Activated CD8-positive, alpha-beta T cell treated with anti-CD3 and anti-CD28 coated beads, Interleukin-2, amount 10 ng/mL, durations not matched to agents 7 days and 5 days (primary cell): ENCODE results near the gene KCNA1. TPM values are rescaled to one million over a fixed set of nuclear protein-coding genes. Genes with fewer than 3 reads are reported as not detected.

Source experiments
- ATAC-seq: fragments of 150-1000 bp; cut with Tn5 transposase; one replicate; pipeline ENCODE4 v1.10.0; 2021; ENCODE audit warnings: moderate library complexity
- CTCF ChIA-PET: fragments of 350-600 bp; sonication (Branson Sonifier 250); formaldehyde crosslinking; loops from one replicate; lab custom pipeline; 2021; ENCODE audit warnings: antibody characterized with exemption; lab: Charles Lee
- POLR2A ChIA-PET: fragments of 350-600 bp; sonication (Branson Sonifier 250); formaldehyde crosslinking; loops from one replicate; lab custom pipeline; 2021; ENCODE audit warnings: antibody characterized with exemption; lab: Charles Lee
- DNase-seq: peaks from one replicate; pipeline ENCODE4 v3.0.0-alpha.2; 2020
- H3K27ac Mint-ChIP-seq: one replicate; pipeline ENCODE4 v1.8.0; 2021; ENCODE audit warnings: mild to moderate bottlenecking, mixed read lengths
- H3K27me3 Mint-ChIP-seq: one replicate; pipeline ENCODE4 v1.8.0; 2021; ENCODE audit warnings: low read depth, mixed read lengths
- H3K36me3 Mint-ChIP-seq: one replicate; pipeline ENCODE4 v1.8.0; 2021; ENCODE audit warnings: low read depth, mixed read lengths
- H3K4me1 Mint-ChIP-seq: one replicate; pipeline ENCODE4 v1.8.0; 2021; ENCODE audit warnings: low read depth, mixed read lengths
- H3K4me3 Mint-ChIP-seq: one replicate; pipeline ENCODE4 v1.8.0; 2021; ENCODE audit warnings: mild to moderate bottlenecking, mixed read lengths
- H3K9me3 Mint-ChIP-seq: one replicate; pipeline ENCODE4 v1.8.0; 2022; ENCODE audit warnings: mixed read lengths; ENCODE audit not compliant: insufficient read depth
- total RNA-seq, 2 experiments: library from RNA; stranded (reverse); gene quantifications; one replicate each; pipeline ENCODE4 v1.2.3, GENCODE V29; 2021

Gene KCNA1
- total RNA-seq, 2 experiments from 2014 or later, result not detected

DNA sequence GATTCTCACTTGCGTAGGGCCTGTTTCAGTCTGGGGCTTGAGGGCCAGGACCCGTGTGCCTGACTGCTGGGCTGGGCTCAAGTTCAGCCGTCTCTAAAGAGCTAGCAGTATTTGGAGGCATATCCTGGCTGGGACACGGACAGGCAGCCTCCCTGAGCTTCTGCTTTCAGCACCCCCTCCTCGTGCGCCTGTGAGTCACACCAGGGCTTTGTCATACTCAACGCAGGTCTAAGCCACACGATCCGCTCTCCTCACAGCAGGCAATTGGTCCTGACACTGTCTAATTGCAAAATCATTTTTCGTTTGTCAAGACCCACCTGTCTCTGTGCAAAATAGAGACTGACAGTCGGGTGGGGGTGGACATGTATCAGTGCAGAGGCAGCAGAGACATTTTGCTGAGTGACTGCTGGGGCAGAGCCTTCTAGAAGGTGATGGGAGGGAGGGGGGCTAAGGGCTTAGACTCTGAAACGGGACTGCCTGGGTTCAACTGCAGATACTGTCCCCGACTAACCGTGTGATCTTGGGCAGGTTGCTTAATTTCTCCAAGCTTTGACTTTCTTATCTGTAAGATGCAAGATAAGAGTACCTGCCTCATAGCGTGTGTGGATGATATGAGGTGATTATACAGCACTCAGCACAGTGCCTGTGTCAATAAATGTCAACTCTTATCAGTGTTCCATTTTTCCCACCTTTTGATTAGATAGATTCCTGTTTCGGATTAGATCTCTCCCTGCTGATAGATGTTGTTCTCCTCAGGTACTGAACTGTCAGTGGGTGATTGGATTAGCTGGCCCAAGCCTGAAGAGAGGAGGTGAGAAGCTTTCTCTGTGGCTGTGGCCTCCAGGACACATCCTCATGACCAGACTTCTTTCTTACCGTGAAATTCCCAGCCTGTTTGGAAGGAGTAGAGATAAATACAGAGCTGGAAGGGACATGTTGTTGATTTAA lies 53.1 kb downstream of the KCNA1 start:
- H3K9me3 Mint-ChIP-seq, result no peaks in the 10 kb centered on the region
- ChIA-PET CTCF (interaction anchor here (0.6 to 0.7 kb wide), 2 partner anchors 28 to 116 kb away, joined by 3 read pairs; no protein-coding TSS in a partner anchor), POLR2A (no interaction called here)
- peaks cover 19% of the 10 kb centered on the region for H3K27me3 Mint-ChIP-seq
- no peaks in the 10 kb centered on the region for H3K36me3 Mint-ChIP-seq
- no peak overlapping the region for H3K27ac Mint-ChIP-seq
- no peaks in the 10 kb centered on the region for H3K4me1 Mint-ChIP-seq
- DNase-seq (no peak), ATAC-seq (no peak)
- no peak overlapping the region for H3K4me3 Mint-ChIP-seq

Other genes with a start within 250 kb of the KCNA1 start
- gene GALNT8, start 189.5 kb upstream of the KCNA1 start, total RNA-seq, result under 1 TPM; 0.76 to 0.84 TPM
- not detected for gene KCNA5, start 134.0 kb downstream of the KCNA1 start, total RNA-seq